Right ventricle myocardium superior (tissue), 1 donor: Measurements from ENCODE around the gene GIN1. TPM values are rescaled to one million over a fixed set of nuclear protein-coding genes. Genes with fewer than 3 reads are reported as not detected.
A peak's percentile ranks its signal among the peaks of the same experiment; 100 is the strongest.
"Not testable (repeated sequence)": the region's sequence is repeated elsewhere in the genome, so short reads cannot be mapped to it uniquely, and the experiment has no call there.

Experiments used
- ATAC-seq: fragments of 200-7000 bp; cut with Tn5 transposase; one replicate; pipeline ENCODE4 v1.9.1; 2020; ENCODE audit warnings: mild to moderate bottlenecking; ENCODE audit not compliant: poor library complexity
- DNase-seq: peaks from one replicate; pipeline ENCODE4 v3.0.0-alpha.2; 2020
- intact Hi-C: fragments of 100-400 bp; cut with DNase I; formaldehyde crosslinking; loops from one replicate; pipeline ENCODE4 v1.11.2; 2022
- total RNA-seq: library from RNA; stranded (reverse); fragmentation: NEBNext Ultra II Directional; extraction: Animal tissue kit (Norgen Biotek cat#: 25700); gene quantifications from one replicate; pipeline ENCODE4 v1.2.1, GENCODE V29; 2021
- donor health status: DM: no; HTN: yes; CAD: no; lungs with severe emphysema.

The GIN1 gene
- total RNA-seq, 1 donor from 2014 or later: 16.2 TPM

- ATAC-seq (no peak), DNase-seq (no peak)
- intact Hi-C loops: no loop called here
These were observed 59.4 kb downstream of the GIN1 start for GRCh38 chr5:103060424-103060954.

- DNase-seq: no peak
- intact Hi-C loops: no loop called here
- ATAC-seq: no peak
These were observed 60.4 kb downstream of the GIN1 start for GRCh38 chr5:103059525-103059924.

GRCh38 chr5:103057208-103058130 lies 62.5 kb downstream of the GIN1 start:
- DNase-seq (no peak), ATAC-seq (no peak)
- intact Hi-C loops: no loop called here

DNA sequence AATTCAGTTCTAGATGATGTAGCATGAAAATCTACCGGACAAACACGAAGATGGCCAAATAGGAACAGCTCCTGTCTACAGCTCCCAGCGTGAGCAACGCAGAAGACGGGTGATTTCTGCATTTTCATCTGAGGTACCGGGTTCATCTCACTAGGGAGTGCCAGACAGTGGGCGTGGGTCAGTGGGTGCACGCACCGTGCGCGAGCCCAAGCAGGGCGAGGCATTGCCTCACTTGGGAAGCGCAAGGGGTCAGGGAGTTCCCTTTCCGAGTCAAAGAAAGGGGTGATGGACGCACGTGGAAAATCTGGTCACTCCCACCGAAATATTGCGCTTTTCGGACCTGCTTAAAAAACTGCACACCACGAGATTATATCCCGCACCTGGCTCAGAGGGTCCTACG lies 73.2 kb downstream of the GIN1 start:
- DNase-seq, intact Hi-C loops, ATAC-seq: not testable (repeated sequence)

GRCh38 chr5:103041071-103041676 lies 78.8 kb downstream of the GIN1 start:
- intact Hi-C loops: loop anchor here (5.0 kb wide), 1 partner anchor 459 kb away; no protein-coding TSS in a partner anchor
- ATAC-seq (peak; percentile 62), DNase-seq (no peak)

DNA sequence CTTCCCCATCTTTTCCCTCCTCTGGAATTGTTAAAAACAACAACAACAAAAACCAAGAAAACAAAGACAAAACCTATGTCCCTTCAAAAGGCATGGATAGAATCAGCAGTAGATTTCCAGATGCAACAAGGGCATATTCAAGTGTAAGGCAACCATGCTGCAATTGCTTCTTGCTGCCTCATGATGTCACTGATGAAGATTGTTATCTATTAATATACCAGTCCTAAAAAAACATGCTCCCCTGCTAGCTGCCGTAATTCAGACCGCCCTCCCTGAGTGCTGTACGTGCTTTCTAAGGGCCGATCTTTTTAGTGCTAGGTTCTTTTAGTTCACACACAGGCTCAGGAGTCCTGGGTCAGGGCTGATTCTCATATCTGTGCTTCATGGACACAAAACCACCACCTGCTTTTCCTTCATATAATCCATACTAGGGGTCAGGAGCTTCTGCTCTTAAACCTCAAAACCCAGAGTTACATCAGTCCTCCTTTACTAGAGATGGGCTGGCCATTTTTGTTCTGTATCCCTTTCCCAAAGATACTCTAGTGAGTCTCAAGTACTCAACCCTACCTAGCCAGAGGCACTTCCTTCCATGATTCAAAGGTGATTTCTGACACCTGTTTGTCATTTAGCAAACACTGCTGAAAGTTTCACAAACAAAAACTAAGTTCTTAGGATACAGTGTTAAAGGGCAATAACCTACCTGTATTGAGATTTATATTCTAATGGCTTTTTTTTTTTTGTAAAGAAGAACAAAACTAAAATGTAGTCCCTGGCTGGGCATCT lies 82.1 kb downstream of the GIN1 start:
- DNase-seq (no peak), ATAC-seq (no peak)
- intact Hi-C loops: no loop called here

- intact Hi-C loops: no loop called here
- ATAC-seq (no peak), DNase-seq (no peak)
These were observed 83.3 kb downstream of the GIN1 start for GRCh38 chr5:103036601-103037000.

Other genes starting within 250 kb of the GIN1 start
- 43.9 TPM for gene PPIP5K2, start 163 bp upstream of the GIN1 start, total RNA-seq
- 3.9 TPM for gene MACIR, start 138.6 kb upstream of the GIN1 start, total RNA-seq